ENCODE data around the gene SIGLEC7.

DNA sequence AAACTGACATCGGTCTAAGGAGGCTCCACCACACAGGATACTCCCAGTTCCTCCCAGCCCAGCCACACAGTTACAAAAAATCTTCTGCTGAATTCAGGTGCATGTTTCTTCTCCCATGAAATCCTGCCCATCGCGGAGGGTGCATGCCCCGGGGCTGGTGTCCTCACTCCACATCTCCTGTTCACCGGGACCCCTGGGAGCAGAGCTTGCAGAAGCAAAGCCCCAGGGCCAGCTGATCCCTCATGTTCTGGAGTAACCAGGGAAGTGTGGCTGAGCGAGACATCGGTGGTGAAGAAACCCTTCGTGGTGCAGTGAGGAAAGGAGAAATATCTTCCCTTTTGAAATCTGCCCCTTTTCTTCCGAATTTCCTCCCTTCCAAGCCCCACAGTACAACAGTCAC lies 18.3 kb upstream of the SIGLEC7 start:
- TF ChIP-seq, protein P1, sequence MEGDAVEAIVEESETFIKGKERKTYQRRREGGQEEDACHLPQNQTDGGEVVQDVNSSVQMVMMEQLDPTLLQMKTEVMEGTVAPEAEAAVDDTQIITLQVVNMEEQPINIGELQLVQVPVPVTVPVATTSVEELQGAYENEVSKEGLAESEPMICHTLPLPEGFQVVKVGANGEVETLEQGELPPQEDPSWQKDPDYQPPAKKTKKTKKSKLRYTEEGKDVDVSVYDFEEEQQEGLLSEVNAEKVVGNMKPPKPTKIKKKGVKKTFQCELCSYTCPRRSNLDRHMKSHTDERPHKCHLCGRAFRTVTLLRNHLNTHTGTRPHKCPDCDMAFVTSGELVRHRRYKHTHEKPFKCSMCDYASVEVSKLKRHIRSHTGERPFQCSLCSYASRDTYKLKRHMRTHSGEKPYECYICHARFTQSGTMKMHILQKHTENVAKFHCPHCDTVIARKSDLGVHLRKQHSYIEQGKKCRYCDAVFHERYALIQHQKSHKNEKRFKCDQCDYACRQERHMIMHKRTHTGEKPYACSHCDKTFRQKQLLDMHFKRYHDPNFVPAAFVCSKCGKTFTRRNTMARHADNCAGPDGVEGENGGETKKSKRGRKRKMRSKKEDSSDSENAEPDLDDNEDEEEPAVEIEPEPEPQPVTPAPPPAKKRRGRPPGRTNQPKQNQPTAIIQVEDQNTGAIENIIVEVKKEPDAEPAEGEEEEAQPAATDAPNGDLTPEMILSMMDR (IDR thresholded peaks at IDR 0.05), result no peak
- no peak for TF ChIP-seq POLR2A (IDR thresholded peaks at IDR 0.05)
